Suppressor macrophage treated with lipopolysaccharide for 4 hours (primary cell): ENCODE data around the gene WDR43.

ENCODE experiments used
- DNase-seq: peaks from one replicate; pipeline ENCODE4 v3.0.0-alpha.2; 2020

Gene WDR43

GRCh38 chr2:28894470-28895188 lies at the start of gene WDR43:
TSS of gene WDR43 (plus strand) at chr2:28894667. CDS start at chr2:28894699, 32 bp downstream.
- DNase-seq = peak; percentile 99

GRCh38 chr2:28855193-28855592 lies 39.3 kb upstream of the WDR43 start:
- DNase-seq = no peak

GRCh38 chr2:28855977-28856376 lies 38.5 kb upstream of the WDR43 start:
- no peak for DNase-seq

- no peak for DNase-seq
Measured at GRCh38 chr2:28868611-28869010, 25.9 kb upstream of the WDR43 start.

- DNase-seq = peak; percentile 47
Measured at GRCh38 chr2:28869494-28870145, 24.8 kb upstream of the WDR43 start.

- DNase-seq = peak; percentile 98
Measured at GRCh38 chr2:28870146-28870891, 24.1 kb upstream of the WDR43 start, which contains the start of gene TRMT61B. TSS of gene TRMT61B (minus strand) at chr2:28870309. CDS start at chr2:28870277, 32 bp downstream.

- DNase-seq = no peak
Measured at GRCh38 chr2:28871620-28872019, 22.8 kb upstream of the WDR43 start.

- no peak for DNase-seq
Measured at GRCh38 chr2:28880193-28880592, 14.3 kb upstream of the WDR43 start.

- no peak for DNase-seq
Measured at GRCh38 chr2:28893488-28893887, 979 bp upstream of the WDR43 start.

- peak; percentile 40 for DNase-seq
Measured at GRCh38 chr2:28895189-28895893, 874 bp downstream of the WDR43 start.

GRCh38 chr2:28896906-28897305 lies 2.4 kb downstream of the WDR43 start:
- DNase-seq = no peak

- DNase-seq = no peak
Measured at GRCh38 chr2:28898048-28898447, 3.6 kb downstream of the WDR43 start.

GRCh38 chr2:28901202-28901601 lies 6.7 kb downstream of the WDR43 start:
- no peak for DNase-seq

- no peak for DNase-seq
Measured at GRCh38 chr2:28901841-28902240, 7.4 kb downstream of the WDR43 start.

GRCh38 chr2:28902584-28902983 lies 8.1 kb downstream of the WDR43 start:
- DNase-seq = no peak

- no peak for DNase-seq
Measured at GRCh38 chr2:28904295-28904694, 9.8 kb downstream of the WDR43 start.

GRCh38 chr2:28904802-28905457 lies 10.5 kb downstream of the WDR43 start:
- DNase-seq = peak; percentile 45

GRCh38 chr2:28905533-28905932 lies 11.1 kb downstream of the WDR43 start:
- no peak for DNase-seq

GRCh38 chr2:28906376-28906775 lies 11.9 kb downstream of the WDR43 start:
- DNase-seq = no peak

GRCh38 chr2:28906821-28907220 lies 12.4 kb downstream of the WDR43 start:
- no peak for DNase-seq

GRCh38 chr2:28908172-28908571 lies 13.7 kb downstream of the WDR43 start:
- no peak for DNase-seq

- DNase-seq = no peak
Measured at GRCh38 chr2:28909655-28910353, 15.3 kb downstream of the WDR43 start.
